Measurements from ENCODE around the gene LPAR5.
A peak's percentile ranks its signal among the peaks of the same experiment; 100 is the strongest.
"Not testable (repeated sequence)": the region's sequence is repeated elsewhere in the genome, so short reads cannot be mapped to it uniquely, and the experiment has no call there.

Gene LPAR5

GRCh38 chr12:6607751-6608591, 27.8 kb downstream of the LPAR5 start:
- H3K4me1 ChIP-seq (ENCODE audit: control insufficient read depth, insufficient read depth, low read length) = peaks cover 50% of the 10 kb centered on the region
- H3K4me3 ChIP-seq (ENCODE audit: insufficient read depth, low read depth, low read length) = no peak overlapping the region

DNA sequence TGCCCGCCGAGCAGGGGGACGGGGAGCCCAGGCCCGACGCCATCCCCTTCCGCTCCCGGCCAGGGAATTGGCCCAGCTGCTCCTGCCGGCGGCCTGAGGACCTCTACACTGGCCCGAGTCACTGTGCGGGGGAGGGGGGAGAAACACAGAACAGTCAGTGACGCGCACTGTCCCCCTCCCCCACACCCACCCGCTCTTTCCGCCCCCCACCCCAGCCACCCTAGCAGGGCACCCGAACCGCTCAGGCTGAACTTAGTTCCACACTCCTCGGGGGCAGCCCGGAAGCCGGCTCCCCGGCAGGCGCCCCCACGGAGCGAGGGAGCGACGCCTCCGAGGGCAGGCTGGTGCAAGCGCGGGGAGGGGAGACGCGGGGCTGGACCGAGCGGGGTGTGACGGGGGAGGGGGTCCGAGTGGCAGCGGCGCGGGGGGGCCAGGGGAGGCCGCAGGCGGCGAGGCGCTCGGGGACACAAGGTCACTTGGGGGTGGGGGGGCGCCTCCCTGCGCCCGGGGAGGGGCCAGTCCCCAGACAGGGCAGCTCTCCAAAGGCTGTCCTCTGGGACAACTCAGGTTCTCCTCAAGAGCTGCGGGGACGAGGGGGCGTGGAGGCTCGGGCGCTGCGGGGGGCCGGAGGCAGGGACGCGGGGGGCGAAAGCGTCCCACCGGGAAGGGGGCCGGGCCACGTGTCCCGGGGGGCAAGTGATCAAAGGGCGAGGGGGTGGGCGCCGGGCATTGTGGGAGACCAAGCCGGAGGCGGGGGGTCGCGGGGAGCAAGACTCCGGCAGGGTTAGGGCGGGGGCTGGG, 29.2 kb downstream of the LPAR5 start:
- H3K36me3 ChIP-seq (ENCODE audit: control insufficient read depth, insufficient read depth, low read length) = peaks cover 10% of the 10 kb centered on the region
- no peaks in the 10 kb centered on the region for H3K27me3 ChIP-seq (ENCODE audit: control insufficient read depth, insufficient read depth, low read length, poor library complexity, severe bottlenecking)
- peak overlapping the region; percentile 70 for H3K27ac ChIP-seq (ENCODE audit: insufficient read depth, low read depth, low read length, poor library complexity, severe bottlenecking)
- WGBS, 2 experiments = 1% methylated on average over 62 to 66 of the region's 70 CpGs
- peaks cover 36% of the 10 kb centered on the region for H3K4me1 ChIP-seq (ENCODE audit: control insufficient read depth, insufficient read depth, low read length)
- H3K9me3 ChIP-seq (ENCODE audit: control insufficient read depth, low read length) = no peaks in the 10 kb centered on the region
- H3K4me3 ChIP-seq (ENCODE audit: insufficient read depth, low read depth, low read length) = peak overlapping the region; percentile 84

More at GRCh38 chr12:6607751-6608591, 27.8 kb downstream of the LPAR5 start:
- H3K27ac ChIP-seq (ENCODE audit: insufficient read depth, low read depth, low read length, poor library complexity, severe bottlenecking) = no peak overlapping the region
- WGBS, 2 experiments = 72 to 73% methylated on average over 8 of the region's 8 CpGs
- no peaks in the 10 kb centered on the region for H3K36me3 ChIP-seq (ENCODE audit: control insufficient read depth, insufficient read depth, low read length)
- H3K9me3 ChIP-seq (ENCODE audit: control insufficient read depth, low read length) = no peaks in the 10 kb centered on the region
- no peaks in the 10 kb centered on the region for H3K27me3 ChIP-seq (ENCODE audit: control insufficient read depth, insufficient read depth, low read length, poor library complexity, severe bottlenecking)

DNA sequence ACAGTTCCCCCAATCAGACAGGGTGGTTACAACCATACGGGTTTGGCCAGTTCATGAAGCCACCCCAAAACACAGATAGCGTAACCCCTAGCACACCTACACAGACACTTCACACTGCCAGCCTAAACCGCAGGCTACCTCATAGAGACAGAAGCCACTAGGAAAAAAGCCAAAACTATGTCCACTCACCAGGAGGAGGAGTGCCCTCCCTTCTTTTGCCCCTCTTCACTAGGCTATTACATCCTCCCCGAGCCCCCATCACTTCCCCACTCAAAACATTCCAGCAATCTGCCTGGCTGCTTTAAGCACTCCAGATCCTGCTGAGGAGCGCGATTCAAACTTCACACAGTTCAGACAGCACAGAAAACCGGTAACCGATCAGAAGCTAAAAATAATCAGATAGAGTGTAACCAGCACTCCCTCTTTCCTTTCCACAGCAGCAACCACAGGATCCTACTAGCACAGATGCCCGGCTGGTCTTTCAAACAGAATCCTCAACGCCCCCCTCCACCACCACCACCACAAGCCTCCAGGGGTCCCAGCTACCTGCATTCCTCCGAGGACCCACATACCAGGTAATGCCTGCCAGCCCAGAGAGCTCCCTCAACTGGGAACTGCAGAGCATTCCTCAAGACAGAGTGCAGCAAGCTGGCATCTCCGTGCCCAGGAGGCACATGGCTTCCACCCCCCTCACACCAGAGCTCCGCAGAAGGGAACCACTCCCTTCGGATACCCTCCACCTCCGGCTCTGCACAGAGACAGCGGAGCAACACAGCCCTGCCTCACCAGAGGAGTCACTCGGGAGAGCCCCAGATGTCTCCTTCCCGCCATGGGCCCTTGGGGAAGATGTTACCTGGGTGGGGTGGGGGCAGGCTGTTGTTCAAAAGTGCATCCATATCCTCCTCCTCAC, 30.1 kb downstream of the LPAR5 start:
- H3K4me1 ChIP-seq (ENCODE audit: control insufficient read depth, insufficient read depth, low read length) = peaks cover 28% of the 10 kb centered on the region
- no peak overlapping the region for H3K27ac ChIP-seq (ENCODE audit: insufficient read depth, low read depth, low read length, poor library complexity, severe bottlenecking)
- 19 to 21% methylated on average over 18 of the region's 18 CpGs for WGBS, 2 experiments
- H3K27me3 ChIP-seq (ENCODE audit: control insufficient read depth, insufficient read depth, low read length, poor library complexity, severe bottlenecking) = no peaks in the 10 kb centered on the region
- no peaks in the 10 kb centered on the region for H3K9me3 ChIP-seq (ENCODE audit: control insufficient read depth, low read length)
- H3K4me3 ChIP-seq (ENCODE audit: insufficient read depth, low read depth, low read length) = peak overlapping the region; percentile 84
- peaks cover 19% of the 10 kb centered on the region for H3K36me3 ChIP-seq (ENCODE audit: control insufficient read depth, insufficient read depth, low read length)

DNA sequence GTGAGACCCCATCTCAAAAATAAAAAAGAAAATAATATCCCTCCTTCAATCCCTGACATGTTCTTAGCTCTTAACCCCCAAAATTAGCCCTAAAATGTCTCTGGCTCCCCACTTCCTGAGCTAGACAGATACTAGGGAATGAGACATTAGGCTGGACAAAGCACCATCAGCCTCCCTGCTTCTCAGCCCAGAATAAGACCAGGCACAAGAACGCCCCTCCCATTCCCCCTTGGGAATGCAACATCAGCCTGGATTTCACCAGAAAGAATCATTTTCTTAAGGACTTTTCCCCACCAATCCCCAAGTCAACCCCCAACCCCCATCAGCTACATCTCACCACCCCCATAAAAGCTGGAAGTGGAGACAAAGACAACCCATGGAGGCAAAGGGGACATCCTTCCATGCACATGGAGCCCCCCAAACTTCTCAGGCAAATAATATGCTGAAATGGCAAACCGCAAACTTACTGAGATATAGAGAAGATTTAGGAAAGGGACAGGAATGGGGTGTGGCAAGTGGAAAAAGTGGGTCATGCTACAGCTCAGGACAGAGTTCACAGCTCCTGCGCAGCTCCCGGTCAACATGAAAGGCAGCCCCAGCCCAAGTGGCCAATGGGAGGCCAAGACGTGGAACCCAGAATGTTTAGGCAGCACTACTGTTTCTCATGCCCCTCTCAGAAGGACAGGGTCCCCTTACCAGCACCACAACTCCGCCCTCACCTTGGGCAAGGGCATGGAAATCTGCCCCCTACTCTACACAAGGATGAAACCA, 31.3 kb downstream of the LPAR5 start:
- peaks cover 31% of the 10 kb centered on the region for H3K36me3 ChIP-seq (ENCODE audit: control insufficient read depth, insufficient read depth, low read length)
- peaks cover 25% of the 10 kb centered on the region for H3K4me1 ChIP-seq (ENCODE audit: control insufficient read depth, insufficient read depth, low read length)
- peak overlapping the region; percentile 84 for H3K4me3 ChIP-seq (ENCODE audit: insufficient read depth, low read depth, low read length)
- H3K27me3 ChIP-seq (ENCODE audit: control insufficient read depth, insufficient read depth, low read length, poor library complexity, severe bottlenecking) = no peaks in the 10 kb centered on the region
- no peak overlapping the region for H3K27ac ChIP-seq (ENCODE audit: insufficient read depth, low read depth, low read length, poor library complexity, severe bottlenecking)
- no peaks in the 10 kb centered on the region for H3K9me3 ChIP-seq (ENCODE audit: control insufficient read depth, low read length)
- 81 to 84% methylated on average over 6 of the region's 6 CpGs for whole genome bisulfite sequencing, 2 experiments

- Histone ChIP-seq H3K27ac (ENCODE audit: insufficient read depth, low read depth, low read length, poor library complexity, severe bottlenecking) (no peak overlapping the region), H3K9me3 (ENCODE audit: control insufficient read depth, low read length) (no peaks in the 10 kb centered on the region), H3K27me3 (ENCODE audit: control insufficient read depth, insufficient read depth, low read length, poor library complexity, severe bottlenecking) (no peaks in the 10 kb centered on the region), H3K36me3 (ENCODE audit: control insufficient read depth, insufficient read depth, low read length) (peaks cover 43% of the 10 kb centered on the region), H3K4me1 (ENCODE audit: control insufficient read depth, insufficient read depth, low read length) (peaks cover 25% of the 10 kb centered on the region), H3K4me3 (ENCODE audit: insufficient read depth, low read depth, low read length) (peak overlapping the region; percentile 0)
- 55 to 73% methylated on average over 3 to 4 of the region's 6 CpGs for WGBS, 2 experiments
These were observed 32.6 kb downstream of the LPAR5 start for GRCh38 chr12:6603095-6603567.

DNA sequence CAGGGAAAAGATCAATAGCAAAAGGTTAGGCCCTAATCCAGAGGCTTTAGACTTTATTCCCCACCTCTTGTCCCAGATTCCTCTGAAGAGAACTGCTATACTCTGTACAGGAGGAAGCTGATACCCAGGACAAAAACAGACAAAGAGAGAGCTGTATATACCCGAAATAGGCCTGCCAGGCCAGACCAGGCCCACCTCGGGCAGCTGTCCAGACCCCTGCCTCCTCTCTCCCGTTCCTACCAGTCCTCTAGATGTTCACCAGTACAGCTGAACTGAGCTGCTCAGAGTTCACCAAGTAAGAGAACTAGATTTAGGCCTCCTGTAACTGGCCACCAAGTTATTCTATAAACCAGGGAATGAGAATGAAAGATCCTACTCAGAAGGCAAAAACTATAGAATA, 33.2 kb downstream of the LPAR5 start:
- Histone ChIP-seq H3K27ac (ENCODE audit: insufficient read depth, low read depth, low read length, poor library complexity, severe bottlenecking) (no peak overlapping the region), H3K4me3 (ENCODE audit: insufficient read depth, low read depth, low read length) (no peak overlapping the region), H3K27me3 (ENCODE audit: control insufficient read depth, insufficient read depth, low read length, poor library complexity, severe bottlenecking) (no peaks in the 10 kb centered on the region), H3K36me3 (ENCODE audit: control insufficient read depth, insufficient read depth, low read length) (peaks cover 49% of the 10 kb centered on the region), H3K4me1 (ENCODE audit: control insufficient read depth, insufficient read depth, low read length) (peaks cover 25% of the 10 kb centered on the region), H3K9me3 (ENCODE audit: control insufficient read depth, low read length) (no peaks in the 10 kb centered on the region)
- 92 to 93% methylated on average over 3 of the region's 3 CpGs for WGBS, 2 experiments

DNA sequence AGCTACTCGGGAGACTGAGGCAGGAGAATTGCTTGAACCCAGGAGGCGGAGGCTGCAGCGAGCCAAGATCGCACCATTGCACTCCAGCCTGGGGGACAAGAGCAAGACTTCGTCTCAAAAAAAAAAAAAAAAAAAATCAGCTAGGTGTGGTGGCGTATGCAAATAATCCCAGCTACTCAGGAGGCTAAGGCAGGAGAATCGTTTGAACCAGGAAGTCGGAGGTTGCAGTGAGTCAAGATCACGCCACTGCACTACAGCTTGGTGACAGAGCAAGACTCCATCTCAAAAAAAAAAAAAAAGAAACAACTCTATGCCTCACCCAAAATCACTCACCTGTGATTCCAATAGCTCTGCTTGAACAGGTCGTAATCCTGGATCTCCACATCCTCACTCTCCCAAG, 40.1 kb downstream of the LPAR5 start:
- not testable (repeated sequence) for H3K4me1 ChIP-seq (ENCODE audit: control insufficient read depth, insufficient read depth, low read length); H3K27ac ChIP-seq (ENCODE audit: insufficient read depth, low read depth, low read length, poor library complexity, severe bottlenecking); H3K9me3 ChIP-seq (ENCODE audit: control insufficient read depth, low read length); H3K4me3 ChIP-seq (ENCODE audit: insufficient read depth, low read depth, low read length); H3K27me3 ChIP-seq (ENCODE audit: control insufficient read depth, insufficient read depth, low read length, poor library complexity, severe bottlenecking)
- 90 to 96% methylated on average over 10 of the region's 10 CpGs for WGBS, 2 experiments
- peaks cover 82% of the 10 kb centered on the region for H3K36me3 ChIP-seq (ENCODE audit: control insufficient read depth, insufficient read depth, low read length)

GRCh38 chr12:6592087-6592486, 43.7 kb downstream of the LPAR5 start:
- H3K4me3 ChIP-seq (ENCODE audit: insufficient read depth, low read depth, low read length) = no peak overlapping the region
- H3K4me1 ChIP-seq (ENCODE audit: control insufficient read depth, insufficient read depth, low read length) = no peaks in the 10 kb centered on the region
- no peaks in the 10 kb centered on the region for H3K27me3 ChIP-seq (ENCODE audit: control insufficient read depth, insufficient read depth, low read length, poor library complexity, severe bottlenecking)
- no peaks in the 10 kb centered on the region for H3K9me3 ChIP-seq (ENCODE audit: control insufficient read depth, low read length)
- H3K27ac ChIP-seq (ENCODE audit: insufficient read depth, low read depth, low read length, poor library complexity, severe bottlenecking) = no peak overlapping the region
- WGBS, 2 experiments = 98 to 99% methylated on average over 8 of the region's 8 CpGs
- peaks cover 77% of the 10 kb centered on the region for H3K36me3 ChIP-seq (ENCODE audit: control insufficient read depth, insufficient read depth, low read length)

GRCh38 chr12:6586569-6586968, 49.2 kb downstream of the LPAR5 start:
- H3K27me3 ChIP-seq (ENCODE audit: control insufficient read depth, insufficient read depth, low read length, poor library complexity, severe bottlenecking); H3K9me3 ChIP-seq (ENCODE audit: control insufficient read depth, low read length); H3K27ac ChIP-seq (ENCODE audit: insufficient read depth, low read depth, low read length, poor library complexity, severe bottlenecking); H3K4me1 ChIP-seq (ENCODE audit: control insufficient read depth, insufficient read depth, low read length); H3K4me3 ChIP-seq (ENCODE audit: insufficient read depth, low read depth, low read length): not testable (repeated sequence)
- H3K36me3 ChIP-seq (ENCODE audit: control insufficient read depth, insufficient read depth, low read length) = peaks cover 81% of the 10 kb centered on the region
- 93 to 97% methylated on average over 8 of the region's 8 CpGs for WGBS, 2 experiments

Measured in ectodermal cell (in vitro differentiated cells).